Prostate gland (tissue), 2 donors: ENCODE results near the gene TACC2. TPM values are rescaled to one million over a fixed set of nuclear protein-coding genes. Genes with fewer than 3 reads are reported as not detected.
A peak's percentile ranks its signal among the peaks of the same experiment; 100 is the strongest.
"Not testable (repeated sequence)": the region's sequence is repeated elsewhere in the genome, so short reads cannot be mapped to it uniquely, and the experiment has no call there.

Experiments used
- DNase-seq: peaks from one replicate; pipeline ENCODE4 v3.0.0-alpha.2; 2019; ENCODE audit warnings: low spot score
- H3K27ac ChIP-seq, 2 donors: fragments of 200-600 bp; sonication (generic); 2 replicates each; pipeline ENCODE4 v1.5.1; 2017 to 2019
- H3K27me3 ChIP-seq: fragments of 200-600 bp; sonication (generic); replicated peaks from 2 replicates; pipeline ENCODE4 v1.5.1; 2019; ENCODE audit not compliant: insufficient read depth
- H3K36me3 ChIP-seq, 2 donors: fragments of 200-600 bp; sonication (generic); 1 replicate in 1 of 2; 2 replicates in 1 of 2; pipeline versions ENCODE4 v1.5.1 to v1.8.1; 2017 to 2019
- H3K4me1 ChIP-seq: fragments of 200-600 bp; sonication (generic); replicated peaks from 2 replicates; pipeline ENCODE4 v1.5.1; 2019
- H3K4me3 ChIP-seq, 2 donors: fragments of 200-600 bp; sonication (generic); 2 replicates each; pipeline ENCODE4 v1.5.1; 2017 to 2019
- H3K9me3 ChIP-seq: fragments of 200-600 bp; sonication (generic); 2 replicates; pipeline ENCODE4 v1.5.1; 2017
- CTCF ChIP-seq, 4 experiments: fragments of 200-600 bp in 2 of 4; fragments of 450-650 bp in 2 of 4; sonication (generic) in 2 of 4; IDR thresholded peaks; 1 replicate in 3 of 4; 2 replicates in 1 of 4; pipeline ENCODE4 v1.5.1; 2016 to 2019; ENCODE audit warnings: antibody characterized with exemption in 4 of 4, mild to moderate bottlenecking in 2 of 4, moderate library complexity in 2 of 4
- POLR2A ChIP-seq: fragments of 450-650 bp; IDR thresholded peaks from one replicate; pipeline ENCODE4 v1.6.1; 2016; ENCODE audit warnings: antibody characterized with exemption, mild to moderate bottlenecking
- POLR2AphosphoS5 ChIP-seq: sonication (generic); formaldehyde crosslinking; IDR thresholded peaks from one replicate; pipeline ENCODE4 v1.6.1; 2017; ENCODE audit warnings: antibody characterized with exemption
- WGBS: methylation state at CpG from one replicate; pipeline ENCODE4 v1.1.5; 2018; 5-methylcytosine and 5-hydroxymethylcytosine counted together
- intact Hi-C: fragments of 100-400 bp; cut with DNase I; formaldehyde crosslinking; loops from one replicate; pipeline ENCODE4 v1.14.2; 2022
- total RNA-seq, 2 donors: library from RNA; depleted of rRNA; stranded (reverse); fragments of >200 nt; gene quantifications; one replicate each; pipeline ENCODE4 v1.1.0, GENCODE V29; 2016

The TACC2 gene
- total RNA-seq, 2 donors from 2014 or later: 101 to 140 TPM

- TF ChIP-seq POLR2A (no peak), CTCF (IDR thresholded peaks at IDR 0.05) (no peak), POLR2AphosphoS5 (no peak)
- Histone ChIP-seq H3K27me3 (no peaks in the 10 kb centered on the region), H3K4me3 (no peak overlapping the region), H3K9me3 (no peaks in the 10 kb centered on the region), H3K36me3 (no peaks in the 10 kb centered on the region), H3K27ac (peak overlapping the region; percentile 38 to 48), H3K4me1 (no peaks in the 10 kb centered on the region)
- 88% methylated on average over 9 of the region's 9 CpGs for WGBS
- no peak for DNase-seq
- intact Hi-C loops: no loop called here
These were observed 97.7 kb downstream of the TACC2 start for GRCh38 chr10:122086416-122087240.

GRCh38 chr10:122087436-122087835, 98.5 kb downstream of the TACC2 start:
- WGBS: 50% methylated on average over 7 of the region's 9 CpGs
- Histone ChIP-seq H3K27ac (no peak overlapping the region), H3K4me3 (no peak overlapping the region), H3K36me3 (no peaks in the 10 kb centered on the region), H3K27me3 (no peaks in the 10 kb centered on the region), H3K9me3 (no peaks in the 10 kb centered on the region), H3K4me1 (no peaks in the 10 kb centered on the region)
- intact Hi-C loops: no loop called here
- TF ChIP-seq POLR2AphosphoS5 (peak; percentile 7), POLR2A (no peak)
- no peak for DNase-seq

GRCh38 chr10:122089311-122090017, 100.5 kb downstream of the TACC2 start:
- no peaks in the 10 kb centered on the region for H3K36me3 ChIP-seq
- peak; percentile 59 for DNase-seq
- no peak overlapping the region for H3K4me3 ChIP-seq
- WGBS: 60% methylated on average over 9 of the region's 9 CpGs
- peak overlapping the region in 1 of 2 donors; percentile 6 for H3K27ac ChIP-seq
- intact Hi-C loops: no loop called here
- TF ChIP-seq CTCF (IDR thresholded peaks at IDR 0.05) (peak in 1 of 4 experiments; percentile 9), POLR2AphosphoS5 (peak; percentile 81), POLR2A (no peak)
- H3K4me1 ChIP-seq: no peaks in the 10 kb centered on the region
- H3K9me3 ChIP-seq: no peaks in the 10 kb centered on the region
- no peaks in the 10 kb centered on the region for H3K27me3 ChIP-seq

- H3K36me3 ChIP-seq: no peaks in the 10 kb centered on the region
- DNase-seq: no peak
- intact Hi-C loops: no loop called here
- no peaks in the 10 kb centered on the region for H3K9me3 ChIP-seq
- H3K4me1 ChIP-seq: no peaks in the 10 kb centered on the region
- WGBS: 78% methylated on average over 6 of the region's 6 CpGs
- no peaks in the 10 kb centered on the region for H3K27me3 ChIP-seq
- no peak overlapping the region for H3K4me3 ChIP-seq
- TF ChIP-seq CTCF (IDR thresholded peaks at IDR 0.05): no peak
- TF ChIP-seq POLR2A: no peak
- TF ChIP-seq POLR2AphosphoS5: no peak
- H3K27ac ChIP-seq: no peak overlapping the region
These were observed 102.8 kb downstream of the TACC2 start for GRCh38 chr10:122091722-122092121.

- Histone ChIP-seq H3K27ac (no peak overlapping the region), H3K9me3 (no peaks in the 10 kb centered on the region), H3K27me3 (no peaks in the 10 kb centered on the region), H3K36me3 (no peaks in the 10 kb centered on the region), H3K4me3 (no peak overlapping the region), H3K4me1 (no peaks in the 10 kb centered on the region)
- WGBS: 83% methylated on average over 3 of the region's 3 CpGs
- TF ChIP-seq POLR2A (no peak), POLR2AphosphoS5 (no peak), CTCF (IDR thresholded peaks at IDR 0.05) (no peak)
- intact Hi-C loops: no loop called here
- DNase-seq: no peak
These were observed 104.1 kb downstream of the TACC2 start for GRCh38 chr10:122093076-122093475.

- H3K36me3 ChIP-seq, H3K9me3 ChIP-seq, H3K4me1 ChIP-seq, DNase-seq, H3K27ac ChIP-seq, H3K4me3 ChIP-seq, intact Hi-C loops, H3K27me3 ChIP-seq: not testable (repeated sequence)
- 92% methylated on average over 10 of the region's 11 CpGs for WGBS
These were observed 107.2 kb downstream of the TACC2 start for GRCh38 chr10:122096181-122096580.
